HepG2 (cell line): Measurements from ENCODE around the gene PLCL1. TPM values are rescaled to one million over a fixed set of nuclear protein-coding genes. Genes with fewer than 3 reads are reported as not detected.

Experiments
- NFAT5 ChIP-seq: sonication (generic); formaldehyde crosslinking; IDR thresholded peaks from 2 replicates; pipeline ENCODE4 v1.4.0; 2020; ENCODE audit warnings: missing genetic modification reagents
- RBAK ChIP-seq: sonication (generic); formaldehyde crosslinking; IDR thresholded peaks from 2 replicates; pipeline ENCODE4 v1.5.1; 2020; ENCODE audit warnings: mild to moderate bottlenecking, missing genetic modification reagents
- ZMYM2 ChIP-seq: sonication (generic); formaldehyde crosslinking; IDR thresholded peaks from 2 replicates; pipeline ENCODE4 v1.8.0; 2022; ENCODE audit warnings: mild to moderate bottlenecking, missing genetic modification reagents
- ZNF138 ChIP-seq: sonication (generic); formaldehyde crosslinking; IDR thresholded peaks from 2 replicates; pipeline ENCODE4 v1.5.0; 2020; ENCODE audit warnings: mild to moderate bottlenecking, low read depth, missing genetic modification reagents
- ZNF512 ChIP-seq: sonication (generic); formaldehyde crosslinking; IDR thresholded peaks from 2 replicates; pipeline ENCODE4 v1.4.0; 2020; ENCODE audit warnings: mild to moderate bottlenecking, missing genetic modification reagents
- ZNF816 ChIP-seq: sonication (generic); formaldehyde crosslinking; IDR thresholded peaks from 2 replicates; pipeline ENCODE4 v1.8.0; 2022; ENCODE audit warnings: missing genetic modification reagents, mild to moderate bottlenecking, borderline replicate concordance
- ZSCAN12 ChIP-seq: sonication (generic); formaldehyde crosslinking; IDR thresholded peaks from 2 replicates; pipeline ENCODE4 v1.9.0; 2021; ENCODE audit warnings: mild to moderate bottlenecking, missing genetic modification reagents
- polyA plus RNA-seq, 8 experiments: library from polyadenylated mRNA; depleted of rRNA in 3 of 8; stranded (reverse) in 7 of 8; unstranded in 1 of 8; fragments of >200 nt; fragmentation: Illumina TruSeq in 4 of 8; extraction: Trizol in 4 of 8; gene quantifications; 2 replicates each; pipeline versions ENCODE4 v1.2.1 to v1.2.3, GENCODE V29; 2011 to 2016; ENCODE audit warnings: low read depth in 4 of 8, missing spikeins in 1 of 8, mixed read lengths in 1 of 8; ENCODE audit not compliant: insufficient read depth in 1 of 8
- total RNA-seq, 5 experiments: library from RNA; depleted of rRNA; stranded (reverse); fragments of >200 nt; fragmentation: Illumina TruSeq; extraction: Trizol; gene quantifications; 2 replicates each; pipeline ENCODE4 v1.2.3, GENCODE V29; 2016; ENCODE audit warnings: low read depth in 1 of 5
- TF ChIP-seq, protein P1 (sequence below): sonication (generic); formaldehyde crosslinking; IDR thresholded peaks from 2 replicates; pipeline ENCODE4 v1.4.0; 2020; ENCODE audit warnings: mild to moderate bottlenecking, missing genetic modification reagents
- TF ChIP-seq, protein P2 (sequence below): sonication (generic); formaldehyde crosslinking; IDR thresholded peaks from 2 replicates; pipeline ENCODE4 v1.8.0; 2023; ENCODE audit warnings: mild to moderate bottlenecking, missing genetic modification reagents

PLCL1 gene
- total and polyA plus RNA-seq, 2 of the 13 experiments (the other 11 are each of a cell fraction or from before 2014, with no cell fraction given): not detected

DNA sequence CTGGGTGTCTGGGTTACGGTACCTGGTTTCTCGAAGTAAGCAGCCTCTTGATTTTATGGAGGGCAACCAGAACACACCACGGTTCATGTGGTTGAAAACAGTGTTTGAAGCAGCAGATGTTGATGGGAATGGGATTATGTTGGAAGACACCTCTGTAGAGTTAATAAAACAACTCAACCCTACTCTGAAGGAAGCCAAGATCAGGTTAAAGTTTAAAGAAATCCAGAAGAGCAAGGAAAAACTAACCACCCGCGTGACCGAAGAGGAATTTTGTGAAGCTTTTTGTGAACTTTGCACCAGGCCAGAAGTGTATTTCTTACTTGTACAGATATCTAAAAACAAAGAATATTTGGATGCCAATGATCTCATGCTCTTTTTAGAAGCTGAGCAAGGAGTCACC is 279.8 kb downstream of the PLCL1 start (continued):
- no peak for TF ChIP-seq NFAT5 (CRISPR knock-in tag)
- no peak for TF ChIP-seq ZNF138 (CRISPR knock-in tag)
- no peak for TF ChIP-seq ZSCAN12
- TF ChIP-seq, protein P1, sequence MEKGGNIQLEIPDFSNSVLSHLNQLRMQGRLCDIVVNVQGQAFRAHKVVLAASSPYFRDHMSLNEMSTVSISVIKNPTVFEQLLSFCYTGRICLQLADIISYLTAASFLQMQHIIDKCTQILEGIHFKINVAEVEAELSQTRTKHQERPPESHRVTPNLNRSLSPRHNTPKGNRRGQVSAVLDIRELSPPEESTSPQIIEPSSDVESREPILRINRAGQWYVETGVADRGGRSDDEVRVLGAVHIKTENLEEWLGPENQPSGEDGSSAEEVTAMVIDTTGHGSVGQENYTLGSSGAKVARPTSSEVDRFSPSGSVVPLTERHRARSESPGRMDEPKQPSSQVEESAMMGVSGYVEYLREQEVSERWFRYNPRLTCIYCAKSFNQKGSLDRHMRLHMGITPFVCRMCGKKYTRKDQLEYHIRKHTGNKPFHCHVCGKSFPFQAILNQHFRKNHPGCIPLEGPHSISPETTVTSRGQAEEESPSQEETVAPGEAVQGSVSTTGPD: no peak
- no peak for TF ChIP-seq ZNF512 (CRISPR knock-in tag)
- TF ChIP-seq ZNF816 (CRISPR knock-in tag): no peak
- no peak for TF ChIP-seq ZMYM2
- no peak for TF ChIP-seq RBAK (CRISPR knock-in tag)
- TF ChIP-seq, protein P2, sequence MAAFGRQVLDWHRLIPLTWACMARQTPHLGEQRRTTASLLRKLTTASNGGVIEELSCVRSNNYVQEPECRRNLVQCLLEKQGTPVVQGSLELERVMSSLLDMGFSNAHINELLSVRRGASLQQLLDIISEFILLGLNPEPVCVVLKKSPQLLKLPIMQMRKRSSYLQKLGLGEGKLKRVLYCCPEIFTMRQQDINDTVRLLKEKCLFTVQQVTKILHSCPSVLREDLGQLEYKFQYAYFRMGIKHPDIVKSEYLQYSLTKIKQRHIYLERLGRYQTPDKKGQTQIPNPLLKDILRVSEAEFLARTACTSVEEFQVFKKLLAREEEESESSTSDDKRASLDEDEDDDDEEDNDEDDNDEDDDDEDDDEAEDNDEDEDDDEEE (CRISPR knock-in tag): no peak
